NAMALWA (cell line): ENCODE measurements around the gene CLTCL1.

Source experiments
- DNase-seq: peaks from one replicate; pipeline ENCODE4 v3.0.0-alpha.2; 2015; ENCODE audit warnings: low spot score

Gene CLTCL1

GRCh38 chr22:19244600-19245352 is 46.7 kb downstream of the CLTCL1 start:
- no peak for DNase-seq

- DNase-seq = no peak
Observed at GRCh38 chr22:19242699-19243098, 48.8 kb downstream of the CLTCL1 start.

GRCh38 chr22:19241593-19241906 is 50.0 kb downstream of the CLTCL1 start:
- no peak for DNase-seq

GRCh38 chr22:19240813-19241592 is 50.5 kb downstream of the CLTCL1 start:
- DNase-seq = no peak

- no peak for DNase-seq
Observed at GRCh38 chr22:19239464-19239863, 52.1 kb downstream of the CLTCL1 start.

- no peak for DNase-seq
Observed at GRCh38 chr22:19238900-19239299, 52.6 kb downstream of the CLTCL1 start.

GRCh38 chr22:19235874-19236273 is 55.6 kb downstream of the CLTCL1 start:
- DNase-seq = no peak

- DNase-seq = no peak
Observed at GRCh38 chr22:19234126-19234896, 57.2 kb downstream of the CLTCL1 start.

- no peak for DNase-seq
Observed at GRCh38 chr22:19233189-19233661, 58.3 kb downstream of the CLTCL1 start.

- no peak for DNase-seq
Observed at GRCh38 chr22:19232623-19233022, 58.9 kb downstream of the CLTCL1 start.

GRCh38 chr22:19231986-19232385 is 59.5 kb downstream of the CLTCL1 start:
- DNase-seq = no peak

GRCh38 chr22:19229600-19229999 is 61.9 kb downstream of the CLTCL1 start:
- no peak for DNase-seq

GRCh38 chr22:19228179-19228578 is 63.3 kb downstream of the CLTCL1 start:
- DNase-seq = no peak

- DNase-seq = no peak
Observed at GRCh38 chr22:19226428-19226827, 65.1 kb downstream of the CLTCL1 start.

GRCh38 chr22:19225560-19225959 is 66.0 kb downstream of the CLTCL1 start:
- DNase-seq = no peak

GRCh38 chr22:19224985-19225384 is 66.5 kb downstream of the CLTCL1 start:
- DNase-seq = no peak

- no peak for DNase-seq
Observed at GRCh38 chr22:19224557-19224956, 67.0 kb downstream of the CLTCL1 start.

- DNase-seq = no peak
Observed at GRCh38 chr22:19223617-19224016, 67.9 kb downstream of the CLTCL1 start.

- no peak for DNase-seq
Observed at GRCh38 chr22:19223110-19223509, 68.4 kb downstream of the CLTCL1 start.

- no peak for DNase-seq
Observed at GRCh38 chr22:19222242-19223005, 69.1 kb downstream of the CLTCL1 start.

- no peak for DNase-seq
Observed at GRCh38 chr22:19220867-19221266, 70.7 kb downstream of the CLTCL1 start.
